Inferior parietal cortex (tissue), 1 donor: ENCODE results near the gene MED22.
"Not testable (repeated sequence)": the region's sequence is repeated elsewhere in the genome, so short reads cannot be mapped to it uniquely, and the experiment has no call there.

Experiments
- DNase-seq: peaks from one replicate; pipeline ENCODE4 v3.0.0-alpha.2; 2016; ENCODE audit errors: extremely low spot score

Gene MED22

GRCh38 chr9:133306242-133307204 lies 41.4 kb downstream of the MED22 start:
- no peak for DNase-seq

GRCh38 chr9:133305731-133306130 lies 42.2 kb downstream of the MED22 start:
- no peak for DNase-seq

GRCh38 chr9:133304477-133305377 lies 43.2 kb downstream of the MED22 start:
- DNase-seq: no peak

GRCh38 chr9:133304158-133304470 lies 43.8 kb downstream of the MED22 start:
- no peak for DNase-seq

GRCh38 chr9:133303266-133304157 lies 44.4 kb downstream of the MED22 start:
- no peak for DNase-seq

- no peak for DNase-seq
These were observed 46.4 kb downstream of the MED22 start for GRCh38 chr9:133301253-133302230.

GRCh38 chr9:133299996-133300395 lies 47.9 kb downstream of the MED22 start:
- not testable (repeated sequence) for DNase-seq

- DNase-seq: no peak
These were observed 53.7 kb downstream of the MED22 start for GRCh38 chr9:133294257-133294656.

- no peak for DNase-seq
These were observed 57.1 kb downstream of the MED22 start for GRCh38 chr9:133290751-133291302.
